Stomach (tissue), 4 donors: Measurements from ENCODE around the gene GOLGA6L22.
"Not testable (repeated sequence)": the region's sequence is repeated elsewhere in the genome, so short reads cannot be mapped to it uniquely, and the experiment has no call there.

Experiments
- POLR2AphosphoS5 ChIP-seq, 3 donors: sonication (generic); formaldehyde crosslinking; IDR thresholded peaks; one replicate each; pipeline ENCODE4 v1.6.1; 2016; ENCODE audit warnings: antibody characterized with exemption in 3 of 3
- TF ChIP-seq, protein P1 (sequence below), 7 experiments: fragments of 450-650 bp in 4 of 7; fragments of 200-600 bp in 3 of 7; sonication (generic) in 3 of 7; IDR thresholded peaks; one replicate each; pipeline ENCODE4 v1.5.1; 2016 to 2019; ENCODE audit warnings: antibody characterized with exemption in 7 of 7, control low read depth in 2 of 7, mild to moderate bottlenecking in 1 of 7

DNA sequence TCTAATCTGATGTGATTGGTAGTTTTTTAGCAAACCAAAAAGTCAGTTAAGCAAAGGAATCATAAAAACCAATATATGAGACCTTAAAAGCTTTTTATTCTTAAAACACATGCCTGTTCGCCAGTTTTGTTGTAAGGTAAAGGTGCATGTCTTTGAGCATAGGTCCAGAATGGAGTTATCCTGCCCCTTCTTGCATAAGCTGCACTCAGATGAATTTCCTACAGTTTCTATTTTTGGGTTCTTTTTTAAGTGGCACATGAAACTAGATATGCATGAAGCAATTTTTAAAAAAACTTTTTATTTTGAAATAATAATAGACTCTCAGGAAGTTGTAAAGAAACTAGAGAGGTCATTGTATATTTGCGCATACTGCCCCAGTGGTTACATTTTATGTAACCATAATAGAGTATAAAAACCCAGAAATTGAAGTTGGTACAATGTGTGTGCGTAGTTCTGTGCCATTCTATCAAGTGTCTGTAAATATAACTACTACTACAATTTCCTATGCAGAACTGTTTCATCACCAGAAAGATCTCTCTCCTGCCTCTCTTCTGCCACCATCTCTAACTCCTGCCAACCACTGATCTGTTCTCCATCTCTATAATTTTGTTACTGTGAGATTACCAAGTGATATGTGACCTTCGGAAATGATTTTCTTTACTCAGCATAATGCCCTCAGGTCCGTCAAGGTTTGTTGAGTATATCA is 39.7 kb downstream of the GOLGA6L22 start:
- TF ChIP-seq, protein P1, sequence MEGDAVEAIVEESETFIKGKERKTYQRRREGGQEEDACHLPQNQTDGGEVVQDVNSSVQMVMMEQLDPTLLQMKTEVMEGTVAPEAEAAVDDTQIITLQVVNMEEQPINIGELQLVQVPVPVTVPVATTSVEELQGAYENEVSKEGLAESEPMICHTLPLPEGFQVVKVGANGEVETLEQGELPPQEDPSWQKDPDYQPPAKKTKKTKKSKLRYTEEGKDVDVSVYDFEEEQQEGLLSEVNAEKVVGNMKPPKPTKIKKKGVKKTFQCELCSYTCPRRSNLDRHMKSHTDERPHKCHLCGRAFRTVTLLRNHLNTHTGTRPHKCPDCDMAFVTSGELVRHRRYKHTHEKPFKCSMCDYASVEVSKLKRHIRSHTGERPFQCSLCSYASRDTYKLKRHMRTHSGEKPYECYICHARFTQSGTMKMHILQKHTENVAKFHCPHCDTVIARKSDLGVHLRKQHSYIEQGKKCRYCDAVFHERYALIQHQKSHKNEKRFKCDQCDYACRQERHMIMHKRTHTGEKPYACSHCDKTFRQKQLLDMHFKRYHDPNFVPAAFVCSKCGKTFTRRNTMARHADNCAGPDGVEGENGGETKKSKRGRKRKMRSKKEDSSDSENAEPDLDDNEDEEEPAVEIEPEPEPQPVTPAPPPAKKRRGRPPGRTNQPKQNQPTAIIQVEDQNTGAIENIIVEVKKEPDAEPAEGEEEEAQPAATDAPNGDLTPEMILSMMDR (IDR thresholded peaks at IDR 0.05) = not testable (repeated sequence)
- TF ChIP-seq POLR2AphosphoS5 (IDR thresholded peaks at IDR 0.05) = not testable (repeated sequence)
